H1 (cell line): ENCODE data around the gene TBCD. TPM values are rescaled to one million over a fixed set of nuclear protein-coding genes. Genes with fewer than 3 reads are reported as not detected.

Experiments
- CTCF ChIA-PET: fragments of 300-600 bp; sonication (Branson Sonifier 250); formaldehyde crosslinking; loops from one replicate; lab custom pipeline; 2021; ENCODE audit not compliant: partially characterized antibody; lab: Charles Lee
- POLR2A ChIA-PET: fragments of 300-600 bp; sonication (Branson Sonifier 250); formaldehyde crosslinking; loops from one replicate; lab custom pipeline; 2021; ENCODE audit warnings: inconsistent platforms; ENCODE audit not compliant: partially characterized antibody; lab: Charles Lee
- DNase-seq, 2 experiments: peaks; one replicate each; pipeline versions ENCODE4 v3.0.0 to v3.0.0-alpha.2; 2010 to 2022; ENCODE audit warnings: low spot score in 2 of 2, low read depth in 1 of 2, mixed read lengths in 1 of 2
- FAIRE-seq: peaks from 2 replicates; lab custom pipeline; 2011; peaks lifted over from hg19 to GRCh38; lab: Jason Lieb, UNC
- H2AFZ ChIP-seq: 2 replicates; pipeline ENCODE4 v1.8.1; 2012; ENCODE audit warnings: low read length, inconsistent platforms
- H2AK5ac ChIP-seq: 2 replicates; pipeline ENCODE4 v1.6.1; 2013; ENCODE audit warnings: low read depth, low read length
- H2BK120ac ChIP-seq: replicated peaks from 2 replicates; pipeline ENCODE3; 2013; ENCODE audit warnings: low read depth, low read length, inconsistent platforms
- H2BK12ac ChIP-seq: 2 replicates; pipeline ENCODE4 v1.6.1; 2013; ENCODE audit warnings: low read depth, low read length
- H2BK15ac ChIP-seq: 2 replicates; pipeline ENCODE4 v1.6.1; 2013; ENCODE audit warnings: low read length
- H2BK20ac ChIP-seq: 2 replicates; pipeline ENCODE4 v1.6.1; 2013; ENCODE audit warnings: low read length
- H2BK5ac ChIP-seq: 2 replicates; pipeline ENCODE4 v1.6.1; 2013; ENCODE audit warnings: low read depth, low read length
- H3K14ac ChIP-seq: 2 replicates; pipeline ENCODE4 v1.6.1; 2013; ENCODE audit warnings: inconsistent platforms; ENCODE audit not compliant: insufficient read length
- H3K18ac ChIP-seq: 2 replicates; pipeline ENCODE4 v1.6.1; 2013; ENCODE audit warnings: low read length; ENCODE audit errors: extremely low read depth
- H3K23ac ChIP-seq: 2 replicates; pipeline ENCODE4 v1.6.1; 2013; ENCODE audit warnings: inconsistent platforms; ENCODE audit not compliant: insufficient read length
- H3K23me2 ChIP-seq: 2 replicates; pipeline ENCODE4 v1.6.1; 2013; ENCODE audit warnings: low read depth, low read length
- H3K27ac ChIP-seq: 2 replicates; pipeline ENCODE4 v1.6.1; 2011; ENCODE audit warnings: low read depth, low read length, inconsistent platforms
- H3K27me3 ChIP-seq, 4 experiments: replicated peaks in 1 of 4; 1 replicate in 1 of 4; 2 replicates in 3 of 4; pipeline versions ENCODE4 v1.6.1 to v1.8.1; 2011 to 2013; ENCODE audit warnings: low read length in 3 of 4, mild to moderate bottlenecking in 3 of 4, inconsistent platforms in 2 of 4, mixed read lengths in 2 of 4, moderate library complexity in 1 of 4; ENCODE audit not compliant: control insufficient read depth in 3 of 4, insufficient read depth in 3 of 4; ENCODE audit errors: extremely low read depth in 1 of 4
- H3K36me3 ChIP-seq, 4 experiments: 2 replicates each; pipeline versions ENCODE4 v1.6.1 to v1.8.1; 2011 to 2013; ENCODE audit warnings: mild to moderate bottlenecking in 4 of 4, low read length in 3 of 4, moderate library complexity in 2 of 4, control low read depth in 1 of 4, inconsistent platforms in 1 of 4; ENCODE audit not compliant: insufficient read depth in 4 of 4, control insufficient read depth in 2 of 4
- H3K4ac ChIP-seq: replicated peaks from 2 replicates; pipeline ENCODE3; 2013; ENCODE audit warnings: low read length, low read depth, mixed read lengths, inconsistent platforms; ENCODE audit not compliant: insufficient read length
- H3K4me1 ChIP-seq, 4 experiments: replicated peaks in 1 of 4; 1 replicate in 1 of 4; 2 replicates in 3 of 4; pipeline versions ENCODE4 v1.6.1 to v1.8.1; 2011 to 2013; ENCODE audit warnings: low read length in 3 of 4, inconsistent platforms in 2 of 4, mixed read lengths in 1 of 4; ENCODE audit not compliant: insufficient read depth in 4 of 4, control insufficient read depth in 3 of 4
- H3K4me2 ChIP-seq, 2 experiments: 2 replicates each; pipeline versions ENCODE4 v1.6.1 to v1.8.1; 2011 to 2013; ENCODE audit warnings: low read depth in 2 of 2, low read length in 2 of 2, control low read depth in 1 of 2, inconsistent platforms in 1 of 2, mild to moderate bottlenecking in 1 of 2; ENCODE audit not compliant: insufficient read depth in 1 of 2
- H3K4me3 ChIP-seq, 4 experiments: fragments of 200-600, 300-600 bp in 1 of 4; sonication (generic), shearing (Covaris generic), sonication (Bioruptor Twin) in 1 of 4; 2 replicates each; pipeline versions ENCODE4 v1.5.1 to v1.8.1; 2011 to 2016; ENCODE audit warnings: low read length in 4 of 4, low read depth in 3 of 4, control low read depth in 2 of 4, inconsistent platforms in 2 of 4, mild to moderate bottlenecking in 2 of 4, mixed read lengths in 1 of 4, moderate library complexity in 1 of 4; ENCODE audit not compliant: insufficient read depth in 2 of 4; ENCODE audit errors: extremely low read depth in 1 of 4
- H3K56ac ChIP-seq: replicated peaks from 2 replicates; pipeline ENCODE3; 2013; ENCODE audit warnings: low read depth, mild to moderate bottlenecking, mixed read lengths, low read length, inconsistent platforms; ENCODE audit not compliant: insufficient read length
- H3K79me1 ChIP-seq: 2 replicates; pipeline ENCODE4 v1.6.1; 2013; ENCODE audit warnings: low read depth, low read length, control low read depth
- H3K79me2 ChIP-seq, 2 experiments: 2 replicates each; pipeline versions ENCODE4 v1.6.1 to v1.8.1; 2012 to 2013; ENCODE audit warnings: low read length in 2 of 2, mild to moderate bottlenecking in 2 of 2, inconsistent platforms in 1 of 2; ENCODE audit not compliant: insufficient read depth in 2 of 2, control insufficient read depth in 1 of 2
- H3K9ac ChIP-seq, 4 experiments: replicated peaks in 1 of 4; 1 replicate in 1 of 4; 2 replicates in 3 of 4; pipeline versions ENCODE4 v1.6.1 to v1.8.1; 2011 to 2013; ENCODE audit warnings: low read depth in 3 of 4, low read length in 3 of 4, control low read depth in 2 of 4, mild to moderate bottlenecking in 2 of 4, moderate library complexity in 2 of 4, inconsistent platforms in 1 of 4; ENCODE audit errors: extremely low read depth in 1 of 4
- H3K9me3 ChIP-seq, 2 experiments: 2 replicates each; pipeline versions ENCODE4 v1.6.1 to v1.8.1; 2012 to 2013; ENCODE audit warnings: mild to moderate bottlenecking in 2 of 2, moderate library complexity in 2 of 2, control low read depth in 1 of 2, inconsistent platforms in 1 of 2, low read depth in 1 of 2, low read length in 1 of 2, mixed read lengths in 1 of 2; ENCODE audit not compliant: insufficient read depth in 2 of 2
- H4K20me1 ChIP-seq, 2 experiments: replicated peaks in 1 of 2; 2 replicates each; pipeline versions ENCODE3 to v1.8.1; 2011 to 2013; ENCODE audit warnings: inconsistent platforms in 2 of 2, low read length in 2 of 2, mild to moderate bottlenecking in 1 of 2; ENCODE audit not compliant: insufficient read depth in 2 of 2, control insufficient read depth in 1 of 2
- H4K5ac ChIP-seq: 2 replicates; pipeline ENCODE4 v1.6.1; 2013; ENCODE audit warnings: low read length, low read depth, mixed read lengths, inconsistent platforms; ENCODE audit not compliant: insufficient read length
- H4K8ac ChIP-seq: 2 replicates; pipeline ENCODE4 v1.8.0; 2013; ENCODE audit warnings: mild to moderate bottlenecking, moderate library complexity, low read length, inconsistent platforms; ENCODE audit not compliant: insufficient read depth; ENCODE audit errors: extremely low read depth
- H4K91ac ChIP-seq: replicated peaks from 2 replicates; pipeline ENCODE3; 2013; ENCODE audit warnings: low read length, mixed read lengths, inconsistent platforms; ENCODE audit not compliant: insufficient read length
- BCL11A ChIP-seq, 2 experiments: IDR thresholded peaks; one replicate each; pipeline ENCODE4 v1.6.1; 2011; ENCODE audit warnings: low read depth in 2 of 2, low read length in 2 of 2, mild to moderate bottlenecking in 2 of 2
- CTBP2 ChIP-seq: IDR thresholded peaks from 2 replicates; pipeline ENCODE4 v1.7.0; 2011; ENCODE audit warnings: borderline replicate concordance, mild to moderate bottlenecking, moderate library complexity, mixed read lengths, low read length; ENCODE audit not compliant: insufficient read depth, insufficient read length
- HDAC2 ChIP-seq, 2 experiments: fragments of 300-600 bp in 1 of 2; sonication (generic) in 1 of 2; IDR thresholded peaks; 2 replicates each; pipeline ENCODE4 v1.6.1; 2011 to 2012; ENCODE audit warnings: low read depth in 2 of 2, low read length in 2 of 2, mild to moderate bottlenecking in 2 of 2, moderate library complexity in 2 of 2, borderline replicate concordance in 1 of 2, inconsistent platforms in 1 of 2
- HDAC6 ChIP-seq: IDR thresholded peaks from one replicate; pipeline ENCODE4 v1.7.1; 2012; ENCODE audit warnings: low read depth, mild to moderate bottlenecking, inconsistent platforms, low read length, moderate library complexity
- JUND ChIP-seq: IDR thresholded peaks from 2 replicates; pipeline ENCODE4 v1.6.1; 2011; ENCODE audit warnings: mild to moderate bottlenecking, improper control_type of control experiment, low read length
- KDM1A ChIP-seq: fragments of 200-600, 300-600 bp; sonication (generic); IDR thresholded peaks from 2 replicates; pipeline ENCODE4 v1.7.1; 2016; ENCODE audit warnings: mild to moderate bottlenecking, low read length, borderline replicate concordance
- POLR2A ChIP-seq, 2 experiments: IDR thresholded peaks; 1 replicate in 1 of 2; 2 replicates in 1 of 2; pipeline ENCODE4 v1.6.1; 2011; ENCODE audit warnings: low read depth in 2 of 2, low read length in 2 of 2, mild to moderate bottlenecking in 2 of 2; ENCODE audit errors: control extremely low read depth in 1 of 2
- RBBP5 ChIP-seq: IDR thresholded peaks from 2 replicates; pipeline ENCODE4 v1.7.1; 2012; ENCODE audit warnings: low read depth, mild to moderate bottlenecking, inconsistent platforms, low read length, moderate library complexity, borderline replicate concordance
- SIRT6 ChIP-seq: IDR thresholded peaks from one replicate; pipeline ENCODE4 v1.7.1; 2012; ENCODE audit warnings: low read length, inconsistent platforms
- SP2 ChIP-seq: IDR thresholded peaks from 2 replicates; pipeline ENCODE4 v1.6.1; 2012; ENCODE audit warnings: mild to moderate bottlenecking, low read length, inconsistent platforms
- SRF ChIP-seq: IDR thresholded peaks from 2 replicates; pipeline ENCODE4 v1.6.1; 2011; ENCODE audit warnings: mild to moderate bottlenecking, low read depth, low read length, moderate library complexity
- TBP ChIP-seq: IDR thresholded peaks from 2 replicates; pipeline ENCODE4 v1.6.1; 2011; ENCODE audit warnings: low read depth, low read length, improper control_type of control experiment
- TCF12 ChIP-seq: IDR thresholded peaks from 2 replicates; pipeline ENCODE4 v1.6.1; 2011; ENCODE audit warnings: low read depth, mild to moderate bottlenecking, low read length
- WGBS, 2 experiments: shearing (Covaris generic) in 1 of 2; methylation state at CpG; one replicate each; pipeline versions ENCODE4 v1.1.6 to v1.1.7; 2013 to 2015; ENCODE audit warnings: low lambda C conversion rate in 2 of 2, mixed read lengths in 2 of 2, inconsistent platforms in 1 of 2, low coverage in 1 of 2, missing lambda C conversion rate in 1 of 2; ENCODE audit not compliant: insufficient replicate concordance in 2 of 2, insufficient coverage in 1 of 2, insufficient read length in 1 of 2; ENCODE audit errors: extremely low coverage in 1 of 2, missing lambda C conversion rate in 1 of 2; 5-methylcytosine and 5-hydroxymethylcytosine counted together
- polyA plus RNA-seq, 7 experiments: library from polyadenylated mRNA; depleted of rRNA in 3 of 7; stranded (reverse) in 5 of 7; unstranded in 2 of 7; fragments of >200 nt in 5 of 7; fragments of 200-250 nt in 2 of 7; gene quantifications; 1 replicate in 5 of 7; 2 replicates in 1 of 7; 4 replicates in 1 of 7; pipeline versions ENCODE4 v1.2.1 to v1.2.3, GENCODE V29; 2011 to 2013; ENCODE audit warnings: missing spikeins in 2 of 7, mixed read lengths in 2 of 7
- total RNA-seq: library from RNA; stranded (reverse); fragmentation: NEBNext Ultra II Directional; extraction: Animal tissue kit (Norgen Biotek cat#: 25700); gene quantifications from 2 replicates; pipeline ENCODE4 v1.2.1, GENCODE V29; 2021
- TF ChIP-seq, protein P1 (sequence below): IDR thresholded peaks from 2 replicates; pipeline ENCODE4 v1.6.1; 2012; ENCODE audit warnings: inconsistent platforms

The TBCD gene
- total and polyA plus RNA-seq, 2 of the 8 experiments (the other 6 are each of a cell fraction or from before 2014, with no cell fraction given) = 118 to 162 TPM

DNA sequence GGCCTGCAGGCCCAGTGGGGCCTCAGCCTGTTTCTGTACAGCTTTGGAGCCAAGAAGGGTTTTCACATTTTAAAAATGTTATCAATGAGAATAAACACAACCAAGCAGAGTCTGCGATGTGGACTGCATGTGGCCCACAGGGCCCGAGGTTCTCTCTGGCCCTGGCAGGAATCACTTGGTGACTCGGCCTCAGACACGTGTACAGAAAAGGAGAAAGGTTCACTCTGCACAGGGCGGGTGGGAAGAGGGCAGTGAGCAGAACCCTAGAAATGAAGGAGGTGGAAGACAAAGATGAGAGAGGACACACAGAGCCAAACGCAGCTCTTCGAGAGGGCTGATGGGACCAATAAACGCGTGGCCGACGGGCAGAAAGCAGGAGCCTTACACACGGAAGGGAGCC, 99.5 kb downstream of the TBCD start:
- H3K4ac ChIP-seq = no peak overlapping the region
- H3K27ac ChIP-seq = no peak overlapping the region
- H3K79me1 ChIP-seq = peaks cover under 1% of the 10 kb centered on the region; the same call in 1 of the 2 replicates
- peaks cover 0 to 10% (median 5%) of the 10 kb centered on the region in 4 experiments; a peak in 5 of 8 replicates for H3K36me3 ChIP-seq
- no peak overlapping the region for H2BK15ac ChIP-seq
- H4K5ac ChIP-seq = no peak overlapping the region
- no peak for DNase-seq
- no peaks in the 10 kb centered on the region; a peak in 1 of 4 replicates for H3K79me2 ChIP-seq
- POLR2A ChIA-PET = no interaction called here
- no peaks in the 10 kb centered on the region for H3K4me1 ChIP-seq
- WGBS, 2 experiments = 91% methylated on average over 12 of the region's 12 CpGs; no CpG with 5 or more reads in 1 of the 2 experiments
- H3K9me3 ChIP-seq = peaks cover 0 to 7% of the 10 kb centered on the region in 2 experiments; a peak in 1 of 4 replicates
- H2AFZ ChIP-seq = no peak overlapping the region
- no peak overlapping the region for H2BK120ac ChIP-seq
- H3K4me3 ChIP-seq = no peak overlapping the region
- peaks cover 3 to 4% of the 10 kb centered on the region in 2 experiments for H4K20me1 ChIP-seq
- H3K27me3 ChIP-seq = no peaks in the 10 kb centered on the region
- H3K23ac ChIP-seq = no peak overlapping the region
- TF ChIP-seq POLR2A (IDR thresholded peaks at IDR 0.05; ENCODE audit: control extremely low read depth in 1 of 2, low read depth in 2 of 2, low read length in 2 of 2) (no peak), SRF (no peak), BCL11A (IDR thresholded peaks at IDR 0.05; ENCODE audit: low read depth in 2 of 2, low read length in 2 of 2) (no peak), HDAC2 (IDR thresholded peaks at IDR 0.05; ENCODE audit: borderline replicate concordance in 1 of 2, low read depth in 2 of 2, low read length in 2 of 2) (no peak), RBBP5 (no peak), SIRT6 (no peak), TBP (no peak), SP2 (no peak), CTBP2 (no peak), JUND (no peak), HDAC6 (no peak), TCF12 (no peak), KDM1A (no peak)
- TF ChIP-seq, protein P1, sequence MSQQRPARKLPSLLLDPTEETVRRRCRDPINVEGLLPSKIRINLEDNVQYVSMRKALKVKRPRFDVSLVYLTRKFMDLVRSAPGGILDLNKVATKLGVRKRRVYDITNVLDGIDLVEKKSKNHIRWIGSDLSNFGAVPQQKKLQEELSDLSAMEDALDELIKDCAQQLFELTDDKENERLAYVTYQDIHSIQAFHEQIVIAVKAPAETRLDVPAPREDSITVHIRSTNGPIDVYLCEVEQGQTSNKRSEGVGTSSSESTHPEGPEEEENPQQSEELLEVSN = no peak
- TF ChIP-seq, all 59 proteins: peak for 0
- H3K23me2 ChIP-seq = no peaks in the 10 kb centered on the region
- CTCF ChIA-PET = interaction anchor here (0.9 to 1.5 kb wide), 5 partner anchors 10 to 71 kb away, joined by 3 to 7 read pairs (median 3); partner anchors contain the start of gene ZNF750
- H4K91ac ChIP-seq = no peak overlapping the region
- H3K9ac ChIP-seq = no peak overlapping the region
- no peak overlapping the region for H3K14ac ChIP-seq
- no peak overlapping the region for H2BK20ac ChIP-seq
- no peak overlapping the region for H4K8ac ChIP-seq
- H2AK5ac ChIP-seq = no peak overlapping the region
- H2BK12ac ChIP-seq = no peak overlapping the region
- H3K18ac ChIP-seq = no peak overlapping the region
- no peak for FAIRE-seq
- no peak overlapping the region for H2BK5ac ChIP-seq
- no peak overlapping the region for H3K4me2 ChIP-seq
- H3K56ac ChIP-seq = no peak overlapping the region
